GM21360 (cell line): ENCODE measurements around the gene SUCLG2.
A peak's percentile ranks its signal among the peaks of the same experiment; 100 is the strongest.

Experiments used
- ATAC-seq: cut with Tn5 transposase; IDR thresholded peaks from one replicate; pipeline ENCODE4 v1.9.1; 2021; ENCODE audit warnings: mild to moderate bottlenecking, moderate library complexity; ENCODE audit not compliant: unreplicated experiment

SUCLG2 gene

DNA sequence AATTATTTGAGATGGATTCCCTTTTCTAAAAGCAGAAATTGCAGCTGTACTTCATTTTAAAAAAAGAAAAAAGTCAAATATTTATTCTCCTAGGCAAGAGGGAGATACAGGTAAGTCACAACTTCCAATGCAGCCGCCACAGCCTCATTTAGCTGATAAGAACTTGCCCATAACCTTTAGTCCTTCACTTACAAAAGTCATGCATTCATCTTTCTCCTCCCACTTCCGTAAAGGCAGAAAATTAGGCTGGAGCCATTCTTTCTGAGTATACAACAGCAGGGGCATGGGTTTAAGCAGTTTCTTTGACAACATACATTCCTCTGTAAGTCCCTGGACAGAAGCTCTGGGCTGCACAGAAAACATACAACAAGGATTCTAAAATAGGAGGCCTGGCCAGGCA is 4.3 kb downstream of the SUCLG2 start:
- ATAC-seq, result no peak

DNA sequence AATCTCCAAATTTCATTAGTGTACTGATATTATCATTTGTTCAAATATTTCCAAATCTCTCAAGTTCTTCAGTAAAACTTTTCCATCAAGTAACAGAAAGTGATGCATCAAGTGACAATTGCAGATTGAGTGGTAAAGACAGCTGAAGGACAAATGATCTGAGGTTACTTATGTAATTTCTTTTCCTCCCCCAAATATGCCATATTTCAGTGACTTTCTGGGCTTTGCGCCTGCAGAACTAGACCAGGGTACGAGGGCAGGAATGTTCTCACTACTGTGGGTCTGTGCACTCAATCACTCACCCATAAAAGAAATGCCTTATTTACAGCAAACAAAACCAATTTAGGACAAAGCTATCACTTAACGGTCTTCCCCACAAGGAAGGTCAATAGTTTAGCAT is 4.7 kb downstream of the SUCLG2 start:
- no peak for ATAC-seq

DNA sequence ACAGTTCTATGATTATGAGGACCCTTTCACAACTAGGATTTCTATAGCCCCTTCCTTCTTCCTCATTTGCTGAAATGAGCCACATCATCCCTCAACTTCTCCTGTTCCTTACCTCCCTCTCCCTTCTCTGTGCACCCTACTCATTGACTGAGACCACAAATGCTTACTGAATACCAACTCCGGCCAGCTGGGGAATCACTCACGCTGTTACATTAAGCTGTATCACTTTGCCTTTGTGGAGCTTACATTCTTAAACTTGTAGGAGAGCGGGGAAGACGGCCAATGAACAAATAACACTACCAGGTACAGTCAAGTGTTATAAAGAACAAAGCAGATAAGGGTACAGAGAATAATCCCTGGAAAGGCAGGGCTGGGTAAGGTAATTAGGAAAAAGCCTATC is 5.7 kb downstream of the SUCLG2 start:
- no peak for ATAC-seq

DNA sequence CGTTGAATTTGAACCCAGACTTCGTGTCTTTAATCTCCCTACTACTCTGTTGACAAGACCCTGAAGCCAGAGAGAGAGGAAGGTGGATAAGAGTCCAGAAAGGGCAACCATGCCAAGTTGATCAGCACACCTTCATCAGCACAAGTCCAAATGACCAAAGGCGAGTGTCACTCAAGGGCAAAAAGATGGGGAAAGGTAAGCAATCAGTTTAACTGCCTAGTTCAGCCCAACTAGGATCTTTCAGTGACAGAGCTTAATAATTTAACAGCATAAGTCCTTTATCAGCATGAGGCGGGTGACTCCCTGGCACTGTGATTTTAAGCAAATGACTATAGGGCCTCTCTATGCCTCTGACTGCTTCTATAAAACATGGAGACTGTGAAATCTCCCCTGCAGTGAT is 6.2 kb downstream of the SUCLG2 start:
- no peak for ATAC-seq

DNA sequence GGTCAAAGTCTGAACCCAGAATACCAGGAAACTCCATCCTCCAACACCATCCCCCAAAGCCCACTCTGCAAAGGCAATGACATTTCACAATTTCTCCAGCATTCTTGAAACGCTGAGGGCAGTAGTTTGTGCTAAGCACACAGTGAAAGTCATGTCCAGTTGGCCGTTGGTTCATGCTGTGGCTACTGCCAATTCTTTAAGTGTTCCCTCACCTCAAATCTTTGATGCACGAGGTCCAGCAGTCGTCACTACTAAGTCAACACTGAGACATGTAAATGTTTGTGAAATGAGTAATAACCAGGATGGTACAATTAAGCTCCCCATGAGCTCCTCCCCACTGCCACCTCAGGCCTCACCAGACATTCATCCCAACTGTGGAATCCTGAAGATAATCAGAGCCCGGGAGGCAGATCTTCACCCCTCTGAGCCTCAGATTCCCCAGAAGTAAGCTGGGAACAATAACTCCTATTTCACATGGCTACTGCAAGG is 7.0 kb downstream of the SUCLG2 start:
- no peak for ATAC-seq

DNA sequence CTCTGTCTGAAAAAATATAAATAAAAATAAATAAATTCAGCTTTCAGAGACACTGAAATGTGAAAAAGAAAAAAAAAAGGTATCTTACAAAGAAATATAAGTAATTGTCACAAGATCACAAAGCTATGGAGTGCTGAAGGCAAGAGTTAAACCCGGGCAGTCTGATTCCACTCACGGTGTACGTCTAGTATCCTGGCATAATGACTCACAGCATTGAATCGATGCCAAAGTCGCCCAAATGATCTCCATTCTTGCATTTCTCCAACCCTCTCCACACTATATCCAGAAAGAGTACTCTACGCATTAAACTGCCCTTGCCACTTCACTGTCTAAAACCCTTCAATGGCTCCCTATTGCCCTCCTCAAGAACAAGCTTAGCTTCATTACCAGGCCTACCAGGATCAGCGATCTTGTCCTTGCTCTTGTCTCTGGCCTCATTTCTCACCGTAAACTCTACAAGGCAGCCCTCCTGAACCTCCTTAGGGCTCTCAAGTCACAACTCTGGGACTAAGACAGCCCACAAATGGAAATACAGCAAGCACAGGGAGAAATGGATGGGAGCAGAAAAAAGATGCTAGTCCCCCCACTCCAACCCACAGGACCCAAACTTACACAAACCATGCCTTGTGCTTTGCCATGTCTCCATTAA is 7.7 kb downstream of the SUCLG2 start:
- no peak for ATAC-seq

DNA sequence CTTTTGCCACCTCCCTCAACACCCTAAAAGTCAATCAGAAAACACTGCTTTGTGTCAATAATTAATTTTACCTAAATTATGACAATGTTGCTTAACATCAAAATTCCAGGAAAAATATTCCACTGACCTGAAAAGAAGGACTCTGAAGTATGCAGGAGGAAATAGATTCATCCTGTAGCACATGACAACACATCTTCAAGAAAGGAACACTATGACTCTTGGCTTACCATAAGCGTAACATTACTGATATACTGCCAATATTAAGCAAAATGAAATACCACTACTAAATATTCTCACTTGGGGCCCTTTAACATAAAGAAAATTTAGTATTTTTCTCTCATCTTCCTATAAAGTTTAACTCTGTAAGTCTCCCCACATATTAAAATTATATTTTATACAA is 9.6 kb downstream of the SUCLG2 start:
- ATAC-seq, result no peak

DNA sequence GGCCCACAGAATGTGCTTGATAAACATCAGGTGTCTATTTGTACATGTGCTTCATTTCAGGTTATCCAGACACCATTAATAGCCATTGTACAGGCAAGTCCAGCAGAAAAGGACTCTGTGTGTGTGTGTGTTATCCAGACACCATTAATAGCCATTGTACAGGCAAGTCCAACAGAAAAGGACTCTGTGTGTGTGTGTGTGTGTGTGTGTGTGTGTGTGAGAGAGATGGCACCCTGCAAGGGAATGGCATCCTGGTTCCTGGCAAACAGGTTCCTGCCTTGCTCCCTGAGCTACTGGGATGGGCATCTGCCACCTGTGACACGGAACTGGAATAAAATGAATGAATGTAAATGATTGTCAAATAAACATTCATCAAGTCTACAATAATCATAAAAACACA is 11.7 kb downstream of the SUCLG2 start:
- no peak for ATAC-seq

DNA sequence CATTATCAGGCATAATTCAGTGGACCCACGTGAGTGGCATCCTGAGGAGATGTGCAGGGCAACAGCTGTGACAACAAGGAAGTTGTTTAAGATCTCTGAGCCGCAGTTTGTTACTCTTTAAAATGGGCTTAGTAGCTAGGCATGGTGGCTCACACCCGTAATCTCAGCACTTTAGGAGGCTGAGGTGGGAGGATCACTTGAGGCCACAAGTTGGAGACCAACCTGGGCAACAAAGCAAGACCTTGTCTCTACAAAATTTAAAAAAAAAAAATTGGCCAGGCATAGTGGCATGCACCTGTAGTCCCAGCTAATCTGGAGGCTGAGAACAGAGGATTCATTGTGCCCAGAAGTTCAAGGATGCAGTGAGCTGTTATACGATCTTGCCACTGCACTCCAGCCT is 12.2 kb downstream of the SUCLG2 start:
- no peak for ATAC-seq

DNA sequence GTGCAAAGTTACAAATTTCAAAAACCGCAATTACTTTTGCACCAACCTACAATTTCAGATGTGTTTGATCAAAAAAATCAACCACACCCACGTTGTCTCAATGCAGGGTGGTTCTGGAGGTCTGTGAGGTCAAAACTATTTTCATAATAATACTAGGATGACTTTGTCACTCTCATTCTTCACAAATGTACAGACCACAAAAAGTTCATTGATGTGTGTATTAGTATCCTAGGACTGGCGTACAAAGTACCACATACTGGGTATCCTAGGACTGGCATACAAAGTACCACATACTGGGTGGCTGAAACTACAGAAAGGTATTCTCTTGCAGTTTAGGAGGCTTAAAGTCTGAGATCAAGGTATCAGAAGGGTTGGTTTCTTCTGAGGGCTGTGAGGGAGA is 13.0 kb downstream of the SUCLG2 start:
- no peak for ATAC-seq

DNA sequence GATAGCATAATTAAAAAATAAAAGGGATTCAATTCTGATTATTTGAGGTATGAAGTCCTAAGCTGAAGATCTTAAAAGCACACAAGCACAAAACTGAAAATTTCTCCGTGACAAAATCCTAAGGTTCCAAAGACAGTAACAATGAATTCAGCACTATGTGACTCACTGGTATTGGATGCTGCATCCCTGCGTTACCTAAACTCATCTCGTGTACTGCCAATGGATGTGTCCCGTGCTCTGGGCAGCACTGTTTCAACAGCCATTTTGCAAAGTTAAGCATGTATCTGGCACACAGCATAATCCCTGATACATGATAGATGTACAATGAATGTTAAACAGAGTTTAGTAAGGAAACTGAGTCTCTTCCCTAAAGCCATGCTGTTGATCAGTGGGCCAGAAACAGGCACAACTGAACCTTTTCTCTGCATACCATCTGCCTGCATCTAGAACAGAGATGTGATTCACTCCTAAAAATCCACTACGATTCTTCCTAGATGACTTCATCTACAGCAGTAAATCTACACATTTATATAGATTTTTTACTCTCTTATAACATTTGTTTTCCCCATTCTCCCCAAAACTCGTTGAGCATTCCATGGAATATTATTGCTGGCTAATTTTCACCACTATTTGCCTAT is 14.3 kb downstream of the SUCLG2 start:
- ATAC-seq, result no peak

DNA sequence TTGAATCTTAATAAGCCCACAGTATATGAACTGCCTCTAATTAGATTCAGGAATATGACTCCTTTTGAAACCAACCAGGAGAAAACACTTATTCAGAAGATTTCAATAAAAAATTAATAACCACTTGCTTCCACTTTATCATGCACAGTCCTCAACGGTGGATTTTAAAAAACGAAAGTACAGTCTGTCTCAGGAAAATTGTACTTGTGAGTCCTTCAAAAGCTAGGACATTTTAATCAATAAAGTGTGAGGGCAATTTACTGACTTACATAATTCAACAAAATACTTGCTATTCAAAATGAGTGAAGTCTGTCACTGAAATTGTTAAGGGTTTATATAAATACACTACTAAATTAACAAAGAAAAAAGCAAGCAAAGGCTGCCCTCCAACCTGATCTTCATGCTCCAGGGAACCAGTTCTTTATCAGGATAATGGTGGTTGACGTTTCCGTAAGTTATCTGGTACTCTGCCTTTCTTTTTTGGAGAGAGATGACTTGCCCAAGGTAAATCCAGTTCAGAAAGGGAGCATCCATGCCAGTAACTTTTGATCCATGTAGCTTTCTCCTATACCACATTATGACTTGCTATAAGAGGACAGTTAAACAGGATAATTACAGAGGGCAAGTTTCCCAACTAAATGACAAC is 17.0 kb downstream of the SUCLG2 start:
- no peak for ATAC-seq

DNA sequence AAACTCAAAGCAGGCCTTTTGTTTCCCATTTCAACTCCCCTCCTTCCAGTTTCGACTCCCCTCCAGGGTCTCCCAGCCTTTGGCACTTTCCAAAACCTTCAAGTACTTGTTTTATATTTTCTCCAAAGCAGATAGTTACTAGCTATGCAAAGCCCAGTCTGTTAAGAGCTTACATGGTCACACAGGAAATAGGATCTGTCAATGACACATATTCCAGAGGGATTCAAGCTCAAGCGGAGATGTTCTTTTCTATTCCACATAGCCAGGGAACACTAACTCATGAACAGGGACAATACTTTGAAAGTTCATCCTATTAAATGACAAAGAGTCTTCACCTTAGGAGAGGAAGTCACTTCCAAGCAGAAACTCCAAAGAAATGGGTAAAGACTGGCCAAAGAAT is 18.6 kb downstream of the SUCLG2 start:
- no peak for ATAC-seq

DNA sequence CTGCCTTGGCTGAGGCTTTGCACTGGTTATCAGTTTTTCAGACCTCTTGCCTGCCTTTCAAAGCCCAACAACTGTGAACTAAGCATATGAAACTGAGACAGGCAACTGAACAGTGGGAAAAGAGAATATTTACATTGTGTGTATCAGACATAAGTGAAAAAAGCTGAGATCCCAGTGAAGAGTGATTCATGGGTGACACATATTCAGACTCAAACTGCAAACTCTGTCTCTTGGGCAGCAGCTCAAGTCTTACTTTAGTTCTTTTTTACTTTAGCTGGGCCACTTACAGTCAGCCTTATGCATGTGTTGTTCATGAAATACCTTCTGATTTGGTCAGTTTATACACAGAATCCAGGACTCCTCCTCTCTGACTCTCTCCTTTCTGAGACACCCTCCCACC is 19.2 kb downstream of the SUCLG2 start:
- ATAC-seq, result no peak

DNA sequence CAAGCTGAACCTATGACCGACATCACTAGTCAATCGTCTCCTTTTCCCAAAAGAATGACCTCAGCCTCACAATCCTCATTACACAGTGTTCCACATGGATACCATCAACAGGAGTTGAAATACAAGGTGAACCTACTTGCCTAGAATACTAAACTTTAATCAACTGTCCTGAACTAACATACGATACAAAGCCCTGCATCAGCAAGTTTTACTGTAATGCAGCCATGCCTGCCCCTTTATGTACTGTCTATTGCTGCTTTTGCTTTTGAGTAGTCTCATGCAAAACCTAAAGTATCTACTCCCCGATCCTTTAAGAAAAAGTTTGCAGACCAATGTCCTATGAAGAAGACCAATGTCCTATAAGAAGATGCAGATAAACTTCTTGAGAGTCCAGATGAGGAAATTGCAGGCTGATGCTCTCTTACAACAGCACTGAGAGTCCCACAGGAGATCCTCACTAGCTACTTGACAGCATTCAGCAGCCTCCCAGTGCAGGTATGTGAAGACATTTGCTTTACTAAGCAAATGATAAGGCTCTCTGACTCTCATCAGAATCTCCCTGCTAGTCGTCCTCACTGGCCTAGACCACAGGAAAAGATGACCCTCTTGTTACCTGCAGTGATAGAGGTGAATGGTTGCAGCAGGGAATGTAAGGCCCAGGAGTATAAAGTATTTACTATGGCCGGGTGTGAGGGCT is 23.6 kb downstream of the SUCLG2 start:
- ATAC-seq, result no peak

DNA sequence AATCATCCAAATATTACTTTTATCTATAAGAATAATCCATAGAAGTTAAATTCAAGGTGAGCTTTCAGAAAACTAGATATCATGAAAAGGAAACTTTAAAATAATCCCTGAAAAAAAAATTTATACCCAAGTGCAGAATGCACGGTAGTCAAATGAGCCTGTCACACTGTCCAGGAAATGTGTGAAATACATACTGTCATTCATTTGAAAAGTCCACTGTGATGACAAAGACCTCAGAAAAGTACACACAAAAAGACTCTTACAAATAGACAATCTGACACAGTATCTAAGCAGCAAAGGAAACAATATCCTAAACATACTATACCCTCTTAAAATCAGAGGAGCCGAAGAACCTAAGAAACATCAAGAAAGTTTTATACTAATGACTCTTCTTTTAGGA is 29.7 kb downstream of the SUCLG2 start:
- ATAC-seq, result no peak

DNA sequence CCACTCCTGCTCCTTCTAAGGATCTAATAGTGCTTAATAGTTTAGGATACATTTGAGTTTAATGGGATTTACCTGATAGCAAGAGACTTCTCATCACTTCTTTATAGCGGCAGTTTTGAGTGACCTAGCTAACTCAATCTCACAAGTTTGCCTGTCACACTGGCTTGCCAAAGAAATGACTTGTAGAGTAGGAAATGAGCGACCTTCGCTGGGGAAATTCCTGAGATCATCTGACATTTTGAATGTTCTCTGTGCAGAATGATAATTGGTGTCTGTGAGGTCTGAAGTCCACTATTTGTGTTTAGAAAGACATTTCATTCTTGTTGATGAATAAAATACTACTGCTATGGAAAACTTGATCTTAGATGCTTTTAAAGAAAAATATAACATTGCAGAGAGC is 30.3 kb downstream of the SUCLG2 start:
- no peak for ATAC-seq

DNA sequence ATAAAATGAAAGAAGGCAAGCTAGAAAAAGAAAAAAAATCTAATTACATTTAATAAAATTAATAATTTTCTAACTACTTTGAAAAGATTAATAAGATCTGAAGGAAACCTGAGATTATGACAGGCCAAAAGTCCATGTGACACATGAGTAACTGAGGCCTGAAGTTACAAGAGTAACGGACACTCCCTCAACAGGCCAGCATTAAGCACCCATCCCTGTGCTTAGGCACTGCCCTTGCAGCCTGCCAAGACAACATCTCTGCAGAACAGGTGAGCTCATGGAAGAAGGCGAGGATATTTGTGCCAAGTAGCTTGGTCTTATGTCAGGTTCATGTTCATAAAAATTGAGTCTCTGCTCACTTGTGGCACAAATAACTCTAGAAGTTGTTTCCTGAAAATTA is 31.8 kb downstream of the SUCLG2 start:
- no peak for ATAC-seq

DNA sequence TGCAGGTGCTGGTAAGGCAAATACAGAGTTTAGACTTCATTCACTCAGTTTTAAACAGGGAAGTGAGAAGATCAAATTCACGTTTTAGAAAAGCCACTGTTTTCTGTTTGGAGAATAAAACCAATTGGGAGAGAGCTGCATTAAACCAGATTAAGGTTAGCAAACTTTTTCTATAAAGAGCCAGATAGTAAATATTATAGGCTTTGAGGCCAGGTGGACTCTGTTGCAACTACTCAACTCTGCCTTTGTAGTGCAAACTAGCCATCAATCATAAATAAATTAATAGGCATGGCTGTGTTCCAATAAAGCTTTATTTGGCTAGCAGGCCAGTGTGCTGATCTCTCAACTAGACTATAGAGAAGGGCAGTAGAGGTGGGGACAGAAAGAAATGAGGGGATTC is 33.5 kb downstream of the SUCLG2 start:
- ATAC-seq, result no peak

DNA sequence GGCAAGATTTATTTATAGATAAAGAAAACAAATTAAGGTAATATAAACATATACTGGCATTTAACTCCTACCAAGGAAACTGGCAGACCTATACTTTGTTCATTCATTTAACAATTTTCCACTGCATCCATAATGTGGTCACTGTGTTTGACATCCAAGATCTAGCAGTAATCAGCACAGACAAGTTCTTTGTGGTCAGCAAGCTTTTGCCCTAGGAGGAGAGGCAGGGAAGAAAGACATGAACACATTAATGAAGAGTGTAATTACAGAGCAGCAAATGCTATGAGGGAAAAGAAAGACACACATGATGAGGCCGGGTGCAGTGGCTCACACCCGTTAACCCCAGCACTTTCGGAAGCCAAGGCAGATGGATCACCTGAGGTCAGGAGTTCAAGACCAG is 34.4 kb downstream of the SUCLG2 start:
- ATAC-seq, result no peak

DNA sequence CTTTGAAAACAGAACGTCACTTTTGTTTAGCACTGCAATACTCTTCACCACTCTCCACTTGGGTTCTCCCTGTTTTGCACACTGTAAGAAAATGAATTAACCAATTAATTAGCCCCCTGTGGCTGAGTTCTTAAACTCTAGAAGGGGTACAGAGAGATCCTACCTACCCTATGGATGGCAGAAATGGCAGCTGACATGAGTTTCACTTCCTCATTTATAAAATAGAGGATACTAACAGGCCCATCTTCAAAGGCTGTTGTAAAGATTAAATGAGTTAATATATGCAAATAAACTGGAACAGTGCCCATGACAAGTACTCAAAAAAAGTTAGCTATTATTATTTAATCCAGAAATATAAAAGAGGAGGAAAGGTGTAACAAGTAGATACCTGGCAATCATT is 36.9 kb downstream of the SUCLG2 start:
- peak; percentile 67 for ATAC-seq

DNA sequence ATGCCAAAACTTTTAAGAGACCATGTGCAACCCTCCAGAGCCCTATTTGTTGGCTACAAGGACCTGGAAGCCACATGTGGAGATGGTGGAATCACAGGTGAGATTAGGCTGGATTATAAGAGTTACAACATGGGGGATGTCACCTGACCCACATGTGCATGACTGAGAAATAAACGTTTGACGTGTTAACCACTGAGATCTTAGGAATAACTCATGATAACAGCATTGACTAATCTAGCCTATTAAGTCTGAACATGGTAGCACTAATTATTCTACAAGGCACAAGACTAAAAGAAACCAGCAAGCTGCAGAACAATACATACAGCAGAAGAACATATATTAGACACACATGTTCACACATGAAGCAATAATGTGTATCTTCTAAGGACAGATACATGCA is 38.4 kb downstream of the SUCLG2 start:
- no peak for ATAC-seq
